ENCODE measurements around the gene GLUL.

- TF ChIP-seq EP300 (IDR thresholded peaks at IDR 0.05) (no peak), CTCF (IDR thresholded peaks at IDR 0.05) (no peak), POLR2A (IDR thresholded peaks at IDR 0.05) (no peak)
These were observed 53.6 kb downstream of the GLUL start for GRCh38 chr1:182337736-182338571.

Measured in ovary (tissue), 3 donors.